ENCODE measurements around the gene MXD3.
"Not testable (repeated sequence)": the region's sequence is repeated elsewhere in the genome, so short reads cannot be mapped to it uniquely, and the experiment has no call there.

The MXD3 gene

GRCh38 chr5:177311723-177312648, at the start of gene MXD3:
MXD3 (minus strand) TSS chr5:177311898; CDS start chr5:177311830, 68 bp downstream.
- DNase-seq (ENCODE audit: low spot score): peak; percentile 95

GRCh38 chr5:177360740-177361139, 49.0 kb upstream of the MXD3 start:
- not testable (repeated sequence) for DNase-seq (ENCODE audit: low spot score)

GRCh38 chr5:177359860-177360259, 48.2 kb upstream of the MXD3 start:
- DNase-seq (ENCODE audit: low spot score): no peak

DNA sequence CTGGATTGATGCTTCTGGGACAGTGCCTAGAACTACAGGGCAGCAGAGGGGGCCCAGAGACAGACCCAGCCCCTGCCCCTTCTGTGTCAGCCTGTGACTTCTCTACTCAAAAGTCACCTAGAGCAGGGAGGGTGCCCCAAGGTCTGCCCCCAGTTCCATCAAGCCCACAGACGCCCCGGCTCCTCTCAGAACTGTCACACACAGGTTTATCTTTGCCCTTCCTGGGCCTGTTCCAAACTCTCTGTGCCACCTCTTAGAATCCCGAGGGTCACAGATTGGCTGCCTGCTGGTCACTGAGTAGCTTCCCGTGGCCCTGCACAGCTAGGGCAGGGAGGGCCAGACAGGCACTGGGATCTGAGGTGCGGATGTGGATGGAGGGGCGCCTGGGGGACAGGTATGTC, 47.8 kb upstream of the MXD3 start:
- no peak for DNase-seq (ENCODE audit: low spot score)

- DNase-seq (ENCODE audit: low spot score): no peak
These were observed 46.7 kb upstream of the MXD3 start for GRCh38 chr5:177358370-177358819.

DNA sequence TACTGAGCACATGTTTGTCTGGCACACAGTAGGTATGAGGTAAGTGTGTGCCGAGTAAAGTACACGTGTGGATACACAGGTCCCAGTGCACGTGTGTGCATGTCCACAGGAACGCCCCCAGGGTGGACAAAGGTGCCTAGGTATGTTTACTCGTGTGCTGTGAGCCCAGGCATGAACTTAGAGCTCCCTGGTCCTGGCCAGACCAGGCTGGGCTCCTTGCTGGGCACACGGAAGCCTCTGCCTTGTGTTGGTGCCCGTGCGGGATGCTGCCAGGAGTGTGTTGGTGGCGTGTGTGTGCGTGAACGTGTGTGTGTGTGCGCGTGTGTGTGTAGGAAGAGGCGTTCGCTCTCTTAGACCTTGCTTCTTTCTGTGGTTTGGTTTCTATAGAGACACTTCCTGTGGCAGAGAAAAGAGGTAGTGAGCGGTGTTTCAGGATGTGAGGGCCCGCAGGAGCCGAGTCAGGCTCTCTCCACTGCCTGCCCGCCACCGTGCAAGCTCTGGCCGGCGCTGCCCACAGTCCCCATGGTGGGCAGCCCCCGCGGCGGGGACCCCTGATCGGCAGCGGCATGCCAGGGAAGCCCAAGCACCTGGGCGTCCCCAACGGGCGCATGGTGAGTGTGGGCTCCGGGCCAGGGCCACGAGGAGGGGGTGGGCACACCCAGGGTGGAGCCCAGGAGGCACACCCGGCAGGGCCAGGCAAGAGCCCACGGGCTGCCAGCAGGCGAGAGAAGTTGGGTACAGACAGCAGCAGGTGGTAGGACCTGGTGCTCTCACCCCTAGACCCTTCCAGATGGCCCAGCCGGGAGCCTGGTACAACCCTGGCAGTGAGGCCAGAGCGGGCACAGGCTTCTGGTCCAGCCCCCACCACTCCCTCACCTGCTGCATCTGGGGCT, 46.0 kb upstream of the MXD3 start, which contains the start of gene RGS14:
TSS of gene RGS14 (plus strand) at position 466 of the 893 bp plus-strand sequence. CDS start at position 567, 101 bp downstream.
- DNase-seq (ENCODE audit: low spot score): peak; percentile 87

DNA sequence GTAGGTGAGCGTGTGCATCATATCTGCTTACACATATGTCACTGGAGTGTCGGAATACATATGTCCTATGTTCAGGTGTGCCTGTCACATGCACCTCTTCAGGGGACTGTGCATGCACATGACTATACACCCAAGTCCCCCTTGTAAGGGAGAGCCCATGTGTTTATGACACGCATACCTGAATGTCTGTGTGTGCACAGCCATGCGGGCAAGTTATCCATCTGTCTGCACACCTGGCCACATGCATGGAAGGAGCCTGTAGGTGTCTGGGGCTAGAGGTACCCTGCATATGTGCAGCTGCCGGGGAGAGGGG, 45.4 kb upstream of the MXD3 start:
- no peak for DNase-seq (ENCODE audit: low spot score)

DNA sequence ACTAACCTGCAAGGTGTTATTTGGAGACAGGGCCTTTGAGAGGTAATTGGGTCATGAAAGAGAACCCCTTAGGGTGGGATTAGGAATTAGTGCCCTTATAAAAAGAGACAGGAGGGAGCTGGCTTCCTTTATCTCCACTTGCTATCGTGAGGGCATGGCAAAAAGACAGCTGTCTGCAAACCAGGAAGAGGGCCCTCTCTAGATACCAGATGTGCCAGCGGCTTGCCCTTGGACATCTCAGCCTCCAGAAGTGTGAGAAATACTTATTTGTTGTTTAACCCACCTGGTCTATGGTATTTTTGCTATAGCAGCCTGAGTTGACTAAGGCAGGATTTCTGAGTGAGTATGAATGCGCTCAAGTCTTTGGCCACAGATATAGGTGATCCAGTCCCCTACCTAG, 45.0 kb upstream of the MXD3 start:
- no peak for DNase-seq (ENCODE audit: low spot score)

GRCh38 chr5:177355868-177356168, 44.1 kb upstream of the MXD3 start:
- no peak for DNase-seq (ENCODE audit: low spot score)

- DNase-seq (ENCODE audit: low spot score): no peak
These were observed 43.6 kb upstream of the MXD3 start for GRCh38 chr5:177355162-177355867.

GRCh38 chr5:177354711-177355110, 43.0 kb upstream of the MXD3 start:
- DNase-seq (ENCODE audit: low spot score): no peak

- DNase-seq (ENCODE audit: low spot score): no peak
These were observed 42.6 kb upstream of the MXD3 start for GRCh38 chr5:177354256-177354655.

GRCh38 chr5:177353093-177353492, 41.4 kb upstream of the MXD3 start:
- no peak for DNase-seq (ENCODE audit: low spot score)

DNA sequence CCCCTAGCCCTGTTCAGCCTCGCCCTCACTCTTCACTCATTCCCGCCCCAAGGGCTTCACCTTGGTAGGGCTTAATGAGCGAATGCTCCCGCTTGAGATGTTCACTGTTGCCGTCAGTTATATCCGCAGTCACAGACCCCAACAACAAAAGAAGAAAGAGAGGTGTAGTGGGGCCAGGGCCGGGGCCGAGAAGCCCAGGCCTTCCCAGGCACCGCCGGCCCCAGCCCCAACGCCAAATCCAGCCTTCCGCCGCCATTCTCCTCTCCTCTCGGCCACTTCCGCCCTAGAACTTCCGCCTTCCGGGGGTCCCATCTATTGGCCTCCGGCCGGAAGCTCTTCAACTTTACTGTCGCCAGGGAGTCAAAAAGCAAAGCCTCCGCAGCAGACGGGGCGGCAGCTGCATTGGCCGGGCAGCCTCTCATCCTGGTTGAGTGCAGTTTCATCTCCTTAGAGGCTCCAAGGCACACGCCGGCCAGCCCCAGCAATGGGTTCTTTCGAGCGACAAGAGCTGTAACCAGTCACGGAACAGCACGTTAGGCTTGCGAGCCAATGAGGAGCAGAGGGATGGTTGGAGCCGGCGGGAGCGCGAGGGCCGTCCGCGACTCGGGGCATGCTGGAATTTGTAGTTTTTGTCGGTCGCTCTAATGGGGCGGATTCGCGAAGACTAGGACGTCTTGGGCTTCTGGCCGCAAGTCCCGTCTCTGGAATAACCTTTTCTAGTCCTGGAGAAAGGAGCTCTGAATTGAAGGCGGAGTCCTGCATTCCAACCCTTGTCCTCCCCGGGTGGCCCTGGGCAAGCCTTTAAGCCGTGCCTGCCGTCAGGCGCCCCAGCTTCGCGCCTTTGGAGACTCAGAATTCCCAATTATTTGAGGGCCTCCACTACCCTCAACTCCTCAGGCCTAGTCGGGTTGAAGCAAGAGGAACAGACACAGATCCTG, 40.0 kb upstream of the MXD3 start, which contains the start of gene LMAN2:
TSS of gene LMAN2 (minus strand) at position 277 of the 938 bp plus-strand sequence. CDS start at position 256, 21 bp downstream.
- peak; percentile 95 for DNase-seq (ENCODE audit: low spot score)

DNA sequence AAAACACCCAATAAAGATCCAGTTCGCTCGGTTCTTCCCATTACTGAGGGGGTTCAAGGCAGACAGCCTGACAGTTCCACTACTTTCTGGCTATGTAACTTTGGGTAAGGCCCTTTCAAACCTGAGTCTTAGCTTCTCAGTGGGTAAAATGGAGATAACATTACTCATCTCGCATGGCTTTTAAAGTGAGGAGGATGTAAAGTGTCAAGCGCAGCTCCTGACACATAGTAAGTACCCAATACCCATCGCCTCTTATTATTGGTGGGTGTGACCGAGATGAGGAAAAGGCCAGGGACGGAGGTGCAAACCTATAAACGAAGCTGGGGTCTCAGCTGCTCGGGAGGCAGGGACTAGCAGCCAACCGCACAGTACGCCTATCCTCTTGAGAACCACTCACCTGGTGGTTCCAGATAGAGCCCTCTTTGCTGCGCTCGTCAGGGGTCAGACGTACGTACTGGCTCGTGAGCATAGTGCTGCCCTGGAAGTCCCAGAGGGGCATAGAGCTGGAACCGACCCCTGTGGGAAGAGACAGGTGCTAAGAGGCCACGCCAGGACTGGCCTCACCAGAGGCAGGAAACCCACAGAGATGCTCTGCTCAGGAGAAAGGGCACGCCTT, 39.2 kb upstream of the MXD3 start:
- no peak for DNase-seq (ENCODE audit: low spot score)

GRCh38 chr5:177349762-177350161, 38.1 kb upstream of the MXD3 start:
- DNase-seq (ENCODE audit: low spot score): no peak

GRCh38 chr5:177349362-177349647, 37.6 kb upstream of the MXD3 start:
- DNase-seq (ENCODE audit: low spot score): no peak

DNA sequence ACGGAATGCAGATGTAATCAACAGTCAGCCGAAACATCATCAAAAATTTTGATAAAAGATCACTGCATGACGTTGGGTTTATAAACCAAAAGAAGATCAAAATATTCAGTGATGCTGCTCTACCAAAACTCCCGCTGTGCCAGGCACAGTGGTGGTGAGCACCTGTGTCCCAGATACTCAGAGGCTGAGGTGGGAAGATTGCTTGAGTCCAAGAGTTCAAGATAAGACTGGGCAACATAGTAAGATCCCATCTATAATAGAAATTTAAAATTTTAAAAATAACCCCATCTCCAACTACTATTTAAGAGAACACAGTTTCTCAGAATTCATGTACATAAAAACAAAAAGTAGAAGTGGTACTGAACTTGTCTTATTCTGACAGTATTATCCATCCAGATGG, 36.0 kb upstream of the MXD3 start:
- DNase-seq (ENCODE audit: low spot score): no peak

DNA sequence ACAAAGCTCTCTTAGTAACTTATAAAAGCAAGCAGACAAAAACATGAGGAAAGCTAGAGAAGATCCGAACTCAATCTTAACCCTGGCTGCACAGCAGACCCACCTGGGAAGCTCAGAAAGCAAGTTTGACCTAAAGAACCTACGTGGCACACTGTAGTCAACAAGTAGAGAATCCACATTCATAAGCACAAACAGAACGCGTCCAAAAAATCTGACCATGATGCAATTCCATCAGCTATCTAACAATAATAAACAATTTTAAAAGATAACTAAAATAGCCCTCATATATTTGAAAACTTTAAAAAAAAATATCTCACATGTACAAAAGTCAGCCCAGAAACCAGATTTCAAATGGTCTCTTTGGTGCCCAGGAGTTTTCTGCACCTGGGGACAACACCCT, 35.1 kb upstream of the MXD3 start:
- no peak for DNase-seq (ENCODE audit: low spot score)

GRCh38 chr5:177344891-177345290, 33.2 kb upstream of the MXD3 start:
- no peak for DNase-seq (ENCODE audit: low spot score)

DNA sequence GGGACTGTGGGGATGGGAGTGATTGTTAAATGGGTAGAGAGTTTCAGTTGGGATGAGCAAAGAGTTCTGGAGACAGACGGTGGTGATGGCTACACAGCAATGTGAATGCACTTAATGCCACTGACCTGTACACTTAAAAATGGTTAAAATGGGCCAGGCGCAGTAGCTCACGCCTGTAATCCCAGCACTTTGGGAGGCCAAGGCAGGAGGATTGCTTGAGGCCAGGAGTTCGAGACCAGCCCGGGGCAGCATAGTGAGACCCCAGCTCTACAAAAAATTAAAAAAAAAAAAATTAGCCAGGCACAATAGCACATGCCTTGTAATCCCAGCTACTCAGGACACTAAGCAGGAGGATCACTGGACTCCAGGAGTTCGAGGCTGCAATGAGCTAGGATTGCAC, 32.1 kb upstream of the MXD3 start:
- no peak for DNase-seq (ENCODE audit: low spot score)

All from CD4-positive, alpha-beta T cell treated with Interleukin-2 at 100 ng/mL for 4 hours (primary cell).